ENCODE data around the gene FTSJ1. TPM values are rescaled to one million over a fixed set of nuclear protein-coding genes. Genes with fewer than 3 reads are reported as not detected.
"Not testable (repeated sequence)": the region's sequence is repeated elsewhere in the genome, so short reads cannot be mapped to it uniquely, and the experiment has no call there.

The FTSJ1 gene
- total and polyA plus RNA-seq, 4 donors: 13.3 to 21.8 (median 17.0) TPM

- peak overlapping the region in 1 of 3 donors; percentile 14 for H3K4me3 ChIP-seq (ENCODE audit: low read depth in 1 of 3, low read length in 3 of 3)
- H3K27ac ChIP-seq (ENCODE audit: low read depth in 1 of 2, low read length in 2 of 2): no peak overlapping the region
- peaks cover 4 to 23% (median 13%) of the 10 kb centered on the region in 4 donors for H3K36me3 ChIP-seq (ENCODE audit: control insufficient read depth in 4 of 4, insufficient read depth in 3 of 4, low read depth in 1 of 4, low read length in 3 of 4)
- no peak for DNase-seq (ENCODE audit: low spot score)
- no peaks in the 10 kb centered on the region for H3K27me3 ChIP-seq (ENCODE audit: control insufficient read depth in 4 of 4, insufficient read depth in 4 of 4, low read length in 3 of 4)
- no peak overlapping the region for H3K9ac ChIP-seq (ENCODE audit: low read depth in 1 of 2, low read length in 2 of 2)
- peaks cover 0 to 8% (median 5%) of the 10 kb centered on the region in 4 donors for H3K4me1 ChIP-seq (ENCODE audit: control insufficient read depth in 4 of 4, insufficient read depth in 4 of 4, low read length in 3 of 4)
- WGBS: 45% methylated on average over 12 of the region's 12 CpGs
- no peak for TF ChIP-seq FOXA2 (IDR thresholded peaks at IDR 0.05)
- no peak for TF ChIP-seq ATF3 (IDR thresholded peaks at IDR 0.05)
- TF ChIP-seq ZBTB33 (IDR thresholded peaks at IDR 0.05): no peak
- no peak for TF ChIP-seq CTCF (IDR thresholded peaks at IDR 0.05; ENCODE audit: low read depth, low read length, missing input control)
- TF ChIP-seq HNF4G (IDR thresholded peaks at IDR 0.05): no peak
- no peak for TF ChIP-seq JUND (IDR thresholded peaks at IDR 0.05)
- TF ChIP-seq MAX (IDR thresholded peaks at IDR 0.05): no peak
- no peak for TF ChIP-seq SP1 (IDR thresholded peaks at IDR 0.05)
- no peak for TF ChIP-seq EGR1 (IDR thresholded peaks at IDR 0.05; ENCODE audit: low read depth in 2 of 2)
- no peak for TF ChIP-seq HNF4A (conservative IDR thresholded peaks at IDR 0.05)
- no peak for TF ChIP-seq RAD21 (IDR thresholded peaks at IDR 0.05)
- TF ChIP-seq NR2F2 (IDR thresholded peaks at IDR 0.05): no peak
- TF ChIP-seq TAF1 (conservative IDR thresholded peaks at IDR 0.05): no peak
- no peak for TF ChIP-seq FOXA1 (IDR thresholded peaks at IDR 0.05)
- TF ChIP-seq RXRA (IDR thresholded peaks at IDR 0.05): no peak
- no peak for TF ChIP-seq REST (IDR thresholded peaks at IDR 0.05)
- no peaks in the 10 kb centered on the region for H3K9me3 ChIP-seq (ENCODE audit: control insufficient read depth in 4 of 4, low read length in 3 of 4)
Observed at GRCh38 chrX:48523682-48524081, 47.7 kb downstream of the FTSJ1 start.

GRCh38 chrX:48525853-48526252, 49.9 kb downstream of the FTSJ1 start:
- not testable (repeated sequence) for H3K27me3 ChIP-seq (ENCODE audit: control insufficient read depth in 4 of 4, insufficient read depth in 4 of 4, low read length in 3 of 4); H3K4me1 ChIP-seq (ENCODE audit: control insufficient read depth in 4 of 4, insufficient read depth in 4 of 4, low read length in 3 of 4); DNase-seq (ENCODE audit: low spot score); H3K9me3 ChIP-seq (ENCODE audit: control insufficient read depth in 4 of 4, low read length in 3 of 4); H3K9ac ChIP-seq (ENCODE audit: low read depth in 1 of 2, low read length in 2 of 2); H3K4me3 ChIP-seq (ENCODE audit: low read depth in 1 of 3, low read length in 3 of 3); H3K27ac ChIP-seq (ENCODE audit: low read depth in 1 of 2, low read length in 2 of 2)
- 88% methylated on average over 8 of the region's 8 CpGs for WGBS
- peaks cover 4 to 25% (median 15%) of the 10 kb centered on the region in 4 donors for H3K36me3 ChIP-seq (ENCODE audit: control insufficient read depth in 4 of 4, insufficient read depth in 3 of 4, low read depth in 1 of 4, low read length in 3 of 4)

All from liver (tissue), 9 donors.